Activated naive CD8-positive, alpha-beta T cell treated with anti-CD3 and anti-CD28 coated beads for 36 hours (primary cell): Measurements from ENCODE around the gene YJEFN3. TPM values are rescaled to one million over a fixed set of nuclear protein-coding genes. Genes with fewer than 3 reads are reported as not detected.

Source experiments
- DNase-seq: peaks from one replicate; pipeline ENCODE4 v3.0.0; 2021
- H3K27ac Mint-ChIP-seq: one replicate; pipeline ENCODE4 v1.8.0; 2022; ENCODE audit warnings: mild to moderate bottlenecking, moderate library complexity, mixed read lengths
- H3K27me3 Mint-ChIP-seq: one replicate; pipeline ENCODE4 v1.8.0; 2022; ENCODE audit warnings: mild to moderate bottlenecking, mixed read lengths
- H3K36me3 Mint-ChIP-seq: one replicate; pipeline ENCODE4 v1.8.0; 2021; ENCODE audit warnings: mild to moderate bottlenecking, mixed read lengths
- H3K4me1 Mint-ChIP-seq: one replicate; pipeline ENCODE4 v1.8.0; 2021; ENCODE audit warnings: mixed read lengths
- H3K4me3 Mint-ChIP-seq: one replicate; pipeline ENCODE4 v1.8.0; 2022; ENCODE audit warnings: mild to moderate bottlenecking, moderate library complexity, mixed read lengths
- H3K9me3 Mint-ChIP-seq: one replicate; pipeline ENCODE4 v1.8.0; 2022; ENCODE audit warnings: mixed read lengths
- total RNA-seq, 2 experiments: library from RNA; stranded (reverse); gene quantifications; one replicate each; pipeline ENCODE4 v1.2.3, GENCODE V29; 2021

Gene YJEFN3
- total RNA-seq, 2 experiments from 2014 or later, result 5.7 to 7.8 TPM

- H3K4me1 Mint-ChIP-seq, result peaks cover 22% of the 10 kb centered on the region
- H3K9me3 Mint-ChIP-seq, result no peaks in the 10 kb centered on the region
- no peaks in the 10 kb centered on the region for H3K27me3 Mint-ChIP-seq
- H3K36me3 Mint-ChIP-seq, result peaks cover 12% of the 10 kb centered on the region
- H3K4me3 Mint-ChIP-seq, result no peak overlapping the region
- DNase-seq, result no peak
- H3K27ac Mint-ChIP-seq, result no peak overlapping the region
These were observed 55.6 kb downstream of the YJEFN3 start for GRCh38 chr19:19584356-19584755.

Other genes with a start within 250 kb of the YJEFN3 start
- gene SUGP1, start 208.4 kb upstream of the YJEFN3 start, total RNA-seq, result 10 to 100 TPM; 58.2 to 59.4 TPM
- 10 to 100 TPM; 39.5 to 39.9 TPM for gene MAU2, start 208.1 kb upstream of the YJEFN3 start, total RNA-seq
- gene GATAD2A, start 123.2 kb upstream of the YJEFN3 start, total RNA-seq, result 100 to 1,000 TPM; 196 to 202 TPM
- gene TSSK6, start 13.4 kb upstream of the YJEFN3 start, total RNA-seq, result 1 to 10 TPM; 3.0 to 3.1 TPM
- gene NDUFA13, start 12.7 kb upstream of the YJEFN3 start, total RNA-seq, result 100 to 1,000 TPM; 306 to 312 TPM
- under 1 TPM; 0.18 to 0.23 TPM for gene CILP2, start 9.4 kb downstream of the YJEFN3 start, total RNA-seq
- 1 to 10 TPM; 8.2 to 9.6 TPM for gene PBX4, start 89.8 kb downstream of the YJEFN3 start, total RNA-seq
- gene LPAR2, start 99.3 kb downstream of the YJEFN3 start, total RNA-seq, result 10 to 100 TPM; 23.7 to 28.4 TPM
- gene GMIP, start 114.7 kb downstream of the YJEFN3 start, total RNA-seq, result 10 to 100 TPM; 53.3 to 54.7 TPM
- gene ATP13A1, start 134.8 kb downstream of the YJEFN3 start, total RNA-seq, result 10 to 100 TPM; 72.6 to 76.4 TPM
- gene ZNF101, start 139.9 kb downstream of the YJEFN3 start, total RNA-seq, result 10 to 100 TPM; 71.8 to 73.2 TPM
- 1 to 10 TPM; 7.8 to 7.9 TPM for gene ZNF14, start 204.2 kb downstream of the YJEFN3 start, total RNA-seq